ENCODE results near the gene PIK3R6. TPM values are rescaled to one million over a fixed set of nuclear protein-coding genes. Genes with fewer than 3 reads are reported as not detected.

PIK3R6 gene
- total RNA-seq, 3 donors from 2014 or later, result 0.32 to 1.9 (median 1.7) TPM

- H3K4me3 ChIP-seq, result no peak overlapping the region
- no peak for TF ChIP-seq CTCF (IDR thresholded peaks at IDR 0.05)
- DNase-seq, result no peak
- no peaks in the 10 kb centered on the region for H3K9me3 ChIP-seq
- intact Hi-C loops (cut with DNase I, micrococcal nuclease), result no loop called here
- no peaks in the 10 kb centered on the region for H3K4me1 ChIP-seq (ENCODE audit: low read depth)
- ATAC-seq, result no peak
- no peaks in the 10 kb centered on the region for H3K36me3 ChIP-seq (ENCODE audit: low read depth)
Observed at GRCh38 chr17:8839410-8839935, 28.0 kb downstream of the PIK3R6 start.

- no peaks in the 10 kb centered on the region for H3K9me3 ChIP-seq
- DNase-seq (no peak), ATAC-seq (no peak)
- intact Hi-C loops (cut with DNase I, micrococcal nuclease), result no loop called here
- no peaks in the 10 kb centered on the region for H3K36me3 ChIP-seq (ENCODE audit: low read depth)
- H3K4me3 ChIP-seq, result no peak overlapping the region
- H3K4me1 ChIP-seq (ENCODE audit: low read depth), result no peaks in the 10 kb centered on the region
- TF ChIP-seq CTCF (IDR thresholded peaks at IDR 0.05), result no peak
Observed at GRCh38 chr17:8838551-8839095, 28.9 kb downstream of the PIK3R6 start.

- ATAC-seq, result no peak
- Histone ChIP-seq H3K4me1 (ENCODE audit: low read depth) (no peaks in the 10 kb centered on the region), H3K9me3 (no peaks in the 10 kb centered on the region), H3K4me3 (no peak overlapping the region), H3K36me3 (ENCODE audit: low read depth) (no peaks in the 10 kb centered on the region)
- DNase-seq, result no peak
- TF ChIP-seq CTCF (IDR thresholded peaks at IDR 0.05), result no peak
- intact Hi-C loops (cut with DNase I, micrococcal nuclease), result no loop called here
Observed at GRCh38 chr17:8837563-8838075, 29.9 kb downstream of the PIK3R6 start.

GRCh38 chr17:8836821-8837562, 30.5 kb downstream of the PIK3R6 start:
- Histone ChIP-seq H3K36me3 (ENCODE audit: low read depth) (no peaks in the 10 kb centered on the region), H3K4me1 (ENCODE audit: low read depth) (no peaks in the 10 kb centered on the region), H3K4me3 (no peak overlapping the region), H3K9me3 (no peaks in the 10 kb centered on the region)
- no peak for ATAC-seq
- DNase-seq, result no peak
- intact Hi-C loops (cut with DNase I, micrococcal nuclease), result no loop called here
- TF ChIP-seq CTCF (IDR thresholded peaks at IDR 0.05), result no peak

GRCh38 chr17:8835631-8836364, 31.7 kb downstream of the PIK3R6 start:
- no peaks in the 10 kb centered on the region for H3K9me3 ChIP-seq
- H3K36me3 ChIP-seq (ENCODE audit: low read depth), result no peaks in the 10 kb centered on the region
- H3K4me3 ChIP-seq, result no peak overlapping the region
- no peak for TF ChIP-seq CTCF (IDR thresholded peaks at IDR 0.05)
- intact Hi-C loops (cut with DNase I, micrococcal nuclease), result no loop called here
- ATAC-seq (no peak), DNase-seq (no peak)
- no peaks in the 10 kb centered on the region for H3K4me1 ChIP-seq (ENCODE audit: low read depth)

All from mucosa of descending colon (tissue), 3 donors.